Ovary (tissue), 3 donors: ENCODE data around the gene KLHDC7A.

Experiments
- CTCF ChIP-seq, 3 donors: fragments of 450-650 bp in 2 of 3; fragments of 200-600 bp in 1 of 3; IDR thresholded peaks; one replicate each; pipeline versions ENCODE4 v1.5.1 to v1.8.0; 2016 to 2022; ENCODE audit warnings: antibody characterized with exemption in 3 of 3, mild to moderate bottlenecking in 1 of 3
- EP300 ChIP-seq: sonication (generic); formaldehyde crosslinking; IDR thresholded peaks from one replicate; pipeline ENCODE4 v1.6.1; 2017; ENCODE audit warnings: antibody characterized with exemption
- donor health status: DM: no; HTN: no; CAD: no.

- TF ChIP-seq CTCF (IDR thresholded peaks at IDR 0.05), result no peak
- no peak for TF ChIP-seq EP300
Measured at GRCh38 chr1:18444563-18444962, 36.2 kb upstream of the KLHDC7A start.
